AG04449 (cell line): ENCODE measurements around the gene ZBTB7C.

Source experiments
- CTCF ChIA-PET: fragments of 350-600 bp; formaldehyde crosslinking; extraction: SDS; loops from one replicate; lab custom pipeline; 2021; ENCODE audit warnings: antibody characterized with exemption; lab: Yijun Ruan, JAX
- POLR2A ChIA-PET: fragments of 400-600, 350-600 bp; formaldehyde crosslinking; extraction: SDS; loops from one replicate; lab custom pipeline; 2020; ENCODE audit warnings: antibody characterized with exemption, inconsistent platforms; lab: Yijun Ruan, JAX
- DNase-seq: peaks from one replicate; pipeline ENCODE4 v3.0.0-alpha.2; 2010; ENCODE audit warnings: low read depth, low spot score
- H3K4me3 ChIP-seq: 2 replicates; pipeline ENCODE4 v1.5.1; 2011; ENCODE audit warnings: low read depth, mild to moderate bottlenecking, control low read depth, low read length
- TF ChIP-seq, protein P1 (sequence below): IDR thresholded peaks from one replicate; pipeline ENCODE4 v1.5.1; 2011; ENCODE audit warnings: mild to moderate bottlenecking, moderate library complexity, low read length, control low read depth, inconsistent platforms; ENCODE audit not compliant: insufficient read depth; ENCODE audit errors: missing control alignments

The ZBTB7C gene

DNA sequence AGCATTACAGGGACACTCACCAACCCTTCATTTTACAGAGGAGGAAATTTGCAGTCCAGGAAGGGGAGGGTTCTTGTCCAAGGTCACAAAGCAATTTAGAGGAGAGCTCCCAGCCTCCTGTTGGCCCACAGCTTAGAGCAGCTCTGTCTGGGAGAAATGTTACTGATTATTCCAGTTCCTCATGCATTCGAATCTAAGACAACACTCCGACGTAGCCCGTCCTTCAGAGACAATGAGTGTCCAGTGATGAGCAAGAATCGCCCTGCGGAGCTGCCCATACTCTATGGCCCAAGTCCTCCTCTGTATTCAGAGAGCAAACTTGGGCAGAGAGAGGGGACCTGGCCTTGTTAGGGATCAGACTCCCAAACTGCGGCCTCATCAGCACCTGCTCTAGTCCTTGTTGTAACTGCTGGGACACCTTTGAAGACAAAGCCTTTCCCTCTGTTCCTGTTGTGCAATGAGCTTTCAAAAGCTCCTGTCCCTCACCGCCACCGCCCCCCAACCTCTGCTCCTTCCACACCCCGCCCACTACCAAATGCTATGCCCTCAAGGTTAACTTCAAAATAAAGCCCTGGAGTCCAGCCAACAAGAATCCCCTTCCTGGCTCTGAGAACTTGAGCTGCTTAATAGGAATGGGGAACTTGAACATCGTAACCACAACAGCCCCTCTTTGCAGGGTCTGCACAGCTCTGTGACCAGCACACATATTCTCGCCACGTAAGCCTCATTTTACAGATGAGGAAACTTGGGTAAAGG lies 243.9 kb downstream of the ZBTB7C start:
- ChIA-PET CTCF (interaction anchor here (1.1 kb wide), 1 partner anchor 280 kb away, joined by 3 read pairs; no protein-coding TSS in a partner anchor), POLR2A (no interaction called here)
- TF ChIP-seq, protein P1, sequence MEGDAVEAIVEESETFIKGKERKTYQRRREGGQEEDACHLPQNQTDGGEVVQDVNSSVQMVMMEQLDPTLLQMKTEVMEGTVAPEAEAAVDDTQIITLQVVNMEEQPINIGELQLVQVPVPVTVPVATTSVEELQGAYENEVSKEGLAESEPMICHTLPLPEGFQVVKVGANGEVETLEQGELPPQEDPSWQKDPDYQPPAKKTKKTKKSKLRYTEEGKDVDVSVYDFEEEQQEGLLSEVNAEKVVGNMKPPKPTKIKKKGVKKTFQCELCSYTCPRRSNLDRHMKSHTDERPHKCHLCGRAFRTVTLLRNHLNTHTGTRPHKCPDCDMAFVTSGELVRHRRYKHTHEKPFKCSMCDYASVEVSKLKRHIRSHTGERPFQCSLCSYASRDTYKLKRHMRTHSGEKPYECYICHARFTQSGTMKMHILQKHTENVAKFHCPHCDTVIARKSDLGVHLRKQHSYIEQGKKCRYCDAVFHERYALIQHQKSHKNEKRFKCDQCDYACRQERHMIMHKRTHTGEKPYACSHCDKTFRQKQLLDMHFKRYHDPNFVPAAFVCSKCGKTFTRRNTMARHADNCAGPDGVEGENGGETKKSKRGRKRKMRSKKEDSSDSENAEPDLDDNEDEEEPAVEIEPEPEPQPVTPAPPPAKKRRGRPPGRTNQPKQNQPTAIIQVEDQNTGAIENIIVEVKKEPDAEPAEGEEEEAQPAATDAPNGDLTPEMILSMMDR, result no peak

DNA sequence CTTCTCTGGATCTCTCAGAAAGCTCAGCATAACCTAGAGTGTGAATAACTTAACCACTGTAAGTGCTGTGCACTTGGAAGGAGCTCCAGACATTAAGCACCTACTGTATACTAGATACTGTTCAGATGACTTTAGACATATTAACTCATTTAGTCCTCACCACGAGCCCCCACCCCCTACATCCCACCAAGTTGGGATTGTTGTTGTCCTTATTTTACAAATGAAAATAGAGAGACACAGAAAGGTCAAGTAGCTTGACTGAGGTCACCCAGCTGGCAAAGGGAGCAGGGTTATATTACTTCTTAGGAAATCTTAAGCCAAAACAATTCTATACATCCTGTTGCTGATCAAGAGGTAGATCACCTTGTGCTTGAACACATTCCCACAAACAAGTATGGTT lies 244.5 kb downstream of the ZBTB7C start:
- POLR2A ChIA-PET, result no interaction called here
- TF ChIP-seq, protein P1, result no peak
- H3K4me3 ChIP-seq, result no peak overlapping the region
- DNase-seq, result no peak
- CTCF ChIA-PET, result interaction anchor here (1.1 kb wide), 1 partner anchor 281 kb away, joined by 3 read pairs; no protein-coding TSS in a partner anchor

More for the DNA sequence above, 243.9 kb downstream of the ZBTB7C start:
- H3K4me3 ChIP-seq, result no peak overlapping the region
- DNase-seq, result no peak

DNA sequence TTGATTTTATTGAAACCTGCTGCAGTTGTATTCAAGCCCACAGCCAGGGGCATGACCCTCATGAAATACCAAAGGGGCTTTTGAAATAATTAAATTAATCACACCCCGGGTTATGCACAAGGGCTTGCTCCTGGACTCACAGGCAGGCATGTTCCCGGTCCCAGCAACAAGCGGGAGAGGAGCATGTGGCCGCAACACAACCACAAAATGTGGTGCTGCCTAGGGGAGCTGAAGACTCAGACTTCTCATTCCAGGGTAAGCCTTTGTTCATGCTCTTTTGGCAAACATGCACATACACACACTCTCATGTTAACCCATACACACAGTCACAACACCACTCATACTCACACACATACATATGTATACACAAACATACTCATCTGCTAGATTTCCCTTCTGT lies 245.1 kb downstream of the ZBTB7C start:
- no peak overlapping the region for H3K4me3 ChIP-seq
- ChIA-PET POLR2A (no interaction called here), CTCF (no interaction called here)
- TF ChIP-seq, protein P1, result no peak
- no peak for DNase-seq

DNA sequence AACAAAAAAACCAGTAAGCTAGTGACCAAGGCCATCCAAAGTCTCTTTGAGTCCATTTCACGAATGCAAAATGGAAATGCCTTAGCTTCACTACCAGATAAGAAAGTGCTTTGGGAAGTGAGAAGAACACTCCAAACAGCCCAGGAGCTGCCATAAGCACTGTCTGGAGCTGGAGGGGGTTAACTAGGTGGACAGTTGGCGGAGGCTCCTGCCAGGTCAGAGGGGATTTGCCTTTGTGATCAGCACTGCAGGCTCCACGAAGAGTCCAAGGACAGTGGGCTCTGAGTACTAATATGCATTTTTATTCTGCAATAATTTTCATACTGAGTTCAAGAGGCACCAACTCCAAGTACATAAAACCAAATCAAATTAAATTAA lies 245.5 kb downstream of the ZBTB7C start:
- no peak overlapping the region for H3K4me3 ChIP-seq
- TF ChIP-seq, protein P1, result no peak
- DNase-seq, result no peak
- CTCF ChIA-PET, result no interaction called here
- POLR2A ChIA-PET, result no interaction called here

DNA sequence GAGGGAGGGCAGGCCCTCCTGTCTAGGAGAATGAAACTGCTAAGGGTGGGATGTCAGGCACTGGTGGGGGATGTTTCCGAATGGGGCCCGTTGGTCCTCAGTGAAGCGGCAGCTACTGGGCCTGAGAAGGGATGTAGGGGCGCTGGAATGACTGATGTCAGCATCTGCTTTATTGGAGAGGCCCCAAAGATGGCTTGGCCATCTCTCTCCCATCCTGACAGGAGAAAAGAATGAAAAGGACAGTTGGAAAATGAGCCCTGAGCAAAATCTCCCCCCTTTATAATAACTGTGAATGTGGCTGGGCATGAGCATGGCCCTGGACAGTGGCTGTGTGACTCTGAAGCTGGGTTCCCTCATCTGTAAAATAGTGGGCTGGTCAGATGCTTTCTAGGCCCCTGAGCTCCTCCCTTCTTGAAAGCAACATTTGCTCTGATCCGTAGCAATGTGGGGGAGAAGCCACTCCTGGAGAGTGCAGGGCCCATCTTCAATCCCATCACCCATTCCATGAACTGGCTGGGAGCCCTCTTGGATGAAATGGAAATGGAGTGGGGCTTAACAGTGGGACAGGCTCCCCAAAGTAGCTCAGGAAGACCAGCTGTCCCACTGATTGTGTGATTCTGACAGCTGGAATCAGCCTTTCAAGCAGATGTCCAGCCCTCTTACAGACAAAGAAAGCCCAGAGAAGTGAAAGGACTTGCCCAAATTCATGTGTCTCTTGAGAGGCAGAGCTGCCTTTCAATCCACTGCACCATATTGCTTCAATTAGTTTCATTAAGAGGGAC lies 246.0 kb downstream of the ZBTB7C start:
- TF ChIP-seq, protein P1, result no peak
- H3K4me3 ChIP-seq, result no peak overlapping the region
- CTCF ChIA-PET, result no interaction called here
- no peak for DNase-seq
- POLR2A ChIA-PET, result no interaction called here

DNA sequence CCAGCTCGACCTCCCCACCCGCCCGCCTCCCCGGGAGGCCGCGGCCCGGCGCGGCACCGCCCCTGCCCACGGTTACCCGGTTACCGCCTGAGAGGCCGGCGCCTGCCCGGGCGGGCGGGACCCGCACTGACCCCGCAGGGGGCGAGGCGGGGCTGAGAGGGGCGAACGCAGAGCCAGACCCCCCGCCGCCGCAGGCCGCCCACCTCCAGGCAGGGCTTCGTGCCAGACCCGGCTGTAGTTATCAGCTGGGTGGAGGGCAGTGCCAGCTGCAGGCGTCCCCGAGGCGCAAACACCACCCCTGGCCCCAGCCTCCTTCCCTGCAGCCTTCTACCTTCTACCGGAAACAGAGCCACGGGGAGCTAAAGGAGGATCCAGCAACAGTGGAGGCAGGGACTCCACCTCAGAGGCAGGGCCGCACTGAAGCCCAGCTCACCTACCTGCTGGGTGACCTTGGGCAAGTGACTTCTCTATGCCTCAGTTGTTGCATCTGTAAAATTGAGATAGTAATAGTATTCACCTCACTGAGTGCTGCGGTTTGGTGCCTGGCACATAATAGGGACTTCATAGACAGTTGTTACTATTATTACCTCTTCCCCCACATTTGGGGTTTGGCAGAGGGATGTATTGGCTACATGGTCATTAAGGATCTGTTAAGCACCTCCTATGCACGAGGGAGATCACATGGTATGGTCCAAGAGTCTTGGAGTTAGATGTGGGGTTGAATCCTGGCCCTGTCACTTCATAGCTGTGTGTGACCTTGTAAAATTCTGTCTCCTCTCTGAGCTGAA lies 247.1 kb downstream of the ZBTB7C start:
- ChIA-PET POLR2A (no interaction called here), CTCF (no interaction called here)
- DNase-seq, result no peak
- TF ChIP-seq, protein P1, result no peak
- H3K4me3 ChIP-seq, result peak overlapping the region; percentile 57
